Activated CD4-positive, CD25-positive, alpha-beta regulatory T cell treated with anti-CD3 and anti-CD28 coated beads, Interleukin-2, amount 50 U/mL, for 24 hours (primary cell): ENCODE results near the gene EP300.

Source experiments
- ATAC-seq, 2 donors: fragments of 150-1000 bp; cut with Tn5 transposase; one replicate each; pipeline ENCODE4 v1.10.0; 2021; ENCODE audit warnings: mild to moderate bottlenecking in 1 of 2, moderate library complexity in 1 of 2

The EP300 gene

GRCh38 chr22:41215926-41216325 is 123.5 kb downstream of the EP300 start:
- no peak for ATAC-seq

DNA sequence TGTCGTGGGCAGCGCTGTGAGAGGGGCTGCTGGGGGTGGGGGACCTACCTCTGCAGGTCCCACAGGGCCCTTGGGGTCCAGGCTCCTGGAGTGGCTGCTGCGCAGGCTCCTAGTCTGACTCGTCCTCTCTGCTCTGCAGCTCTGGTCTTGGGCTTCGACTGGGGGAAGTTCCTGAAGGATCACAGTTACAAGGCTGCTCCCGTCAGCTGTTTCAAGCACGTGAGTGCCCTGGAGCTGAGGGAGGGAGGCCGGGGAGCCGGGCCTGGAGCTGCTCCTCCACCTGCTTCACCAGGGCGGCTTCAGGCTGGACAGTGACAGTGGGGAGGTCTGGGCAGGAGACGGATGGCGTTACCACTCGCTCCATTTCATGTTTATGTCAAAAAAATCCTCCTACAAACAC is 124.6 kb downstream of the EP300 start:
- ATAC-seq, result no peak

GRCh38 chr22:41217553-41218157 is 125.3 kb downstream of the EP300 start:
- peak; percentile 93 to 95 for ATAC-seq

DNA sequence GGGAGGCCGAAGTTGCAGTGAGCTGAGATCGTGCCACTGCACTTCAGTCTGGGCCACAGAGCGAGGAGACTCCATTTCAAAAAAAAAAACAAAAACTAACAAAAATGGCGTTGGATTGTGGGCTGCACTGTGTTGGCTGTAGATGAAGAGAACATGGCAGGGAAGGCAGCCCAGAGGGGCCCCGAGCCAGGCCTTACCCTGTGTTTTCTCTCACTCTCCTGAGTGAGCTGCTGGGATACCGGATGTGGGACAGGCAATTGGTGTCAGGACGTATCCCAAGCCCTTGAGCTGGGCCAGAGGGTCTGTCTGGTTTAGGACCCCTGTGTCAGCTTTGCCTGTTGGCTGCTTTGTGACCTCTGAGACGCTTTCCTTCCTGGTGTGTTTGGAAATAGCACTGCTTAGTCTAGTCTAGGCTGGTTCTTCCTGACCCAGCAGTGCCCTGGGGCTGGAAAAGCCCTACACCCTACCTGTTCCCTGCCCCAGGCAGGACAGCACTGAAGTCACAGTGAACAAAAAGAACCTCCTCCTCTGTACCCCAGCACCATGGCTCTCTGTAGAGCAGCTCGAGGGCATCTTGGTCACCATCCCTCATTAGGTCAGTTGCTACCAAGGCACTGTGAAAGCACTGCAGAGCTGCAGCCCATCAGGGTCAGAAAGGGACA is 130.6 kb downstream of the EP300 start:
- no peak for ATAC-seq

- ATAC-seq, result no peak
These were observed 131.1 kb downstream of the EP300 start for GRCh38 chr22:41223535-41223934.

DNA sequence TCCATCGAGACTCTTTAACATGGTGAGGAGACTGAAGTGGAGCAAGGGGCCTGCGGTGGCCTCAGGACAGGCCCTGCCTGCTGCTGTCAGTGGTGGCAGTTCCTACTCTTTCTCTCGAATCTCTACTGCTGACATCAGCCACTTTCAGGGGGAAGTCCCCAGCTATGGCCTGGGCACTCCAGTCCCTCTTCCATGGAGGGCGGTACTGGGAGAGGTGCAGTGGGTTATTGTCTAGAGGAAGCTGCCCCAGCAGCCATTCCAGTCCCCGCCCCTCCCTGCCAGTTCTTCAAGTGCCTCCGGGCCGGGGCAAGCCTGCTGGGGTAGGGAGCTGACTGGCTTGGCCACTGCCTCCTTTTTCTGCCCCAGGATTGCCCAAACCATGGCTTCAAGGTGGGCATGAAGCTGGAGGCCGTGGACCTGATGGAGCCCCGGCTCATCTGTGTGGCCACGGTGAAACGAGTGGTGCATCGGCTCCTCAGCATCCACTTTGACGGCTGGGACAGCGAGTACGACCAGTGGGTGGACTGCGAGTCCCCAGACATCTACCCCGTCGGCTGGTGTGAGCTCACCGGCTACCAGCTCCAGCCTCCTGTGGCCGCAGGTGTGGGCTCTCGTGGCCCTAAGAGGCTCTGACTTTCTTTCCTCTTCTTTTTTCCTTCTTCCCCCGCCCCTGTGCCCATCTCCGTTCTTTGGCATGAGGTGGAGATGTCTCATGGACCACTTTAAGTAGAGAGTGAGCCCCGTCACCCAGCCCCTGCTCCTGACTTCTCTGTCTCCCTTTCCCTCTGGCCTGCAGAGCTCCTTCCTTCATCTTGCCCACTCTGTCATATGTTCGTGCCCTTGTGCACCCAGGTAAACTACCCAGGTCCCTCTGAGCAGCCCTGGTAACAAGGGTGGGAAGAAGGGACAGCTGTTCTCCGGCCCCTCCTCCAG is 134.6 kb downstream of the EP300 start:
- no peak for ATAC-seq

- ATAC-seq, result no peak
These were observed 136.8 kb downstream of the EP300 start for GRCh38 chr22:41229215-41229614.
